ENCODE measurements around the gene DOCK2.

DNA sequence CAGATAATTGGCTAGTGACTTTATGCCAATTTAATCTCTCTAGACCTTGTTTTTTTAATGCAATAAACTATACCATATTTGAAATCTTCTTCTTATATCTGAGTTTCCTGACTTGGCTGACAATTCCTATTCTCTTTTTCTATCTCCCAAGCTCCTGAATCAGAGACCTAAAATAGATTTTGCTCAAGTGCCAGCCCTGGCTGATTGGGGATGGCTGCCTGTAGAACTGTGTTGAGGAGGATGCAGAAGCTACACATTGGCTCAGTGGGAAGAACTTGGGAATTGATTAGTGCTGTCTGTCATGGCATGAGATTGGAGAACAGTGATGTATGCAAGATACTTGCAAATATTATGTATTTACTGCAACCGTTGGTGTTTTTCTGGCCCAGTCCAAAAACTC, 210.4 kb downstream of the DOCK2 start:
- TF ChIP-seq CTCF (IDR thresholded peaks at IDR 0.05; ENCODE audit: control extremely low read depth in 1 of 3, insufficient read depth in 1 of 3, low read depth in 1 of 3, low read length in 3 of 3) (no peak), ZNF274 (IDR thresholded peaks at IDR 0.05; ENCODE audit: borderline replicate concordance, extremely low read depth, low read length) (no peak), GABPA (IDR thresholded peaks at IDR 0.05; ENCODE audit: borderline replicate concordance, insufficient read depth, low read length) (no peak), JUND (IDR thresholded peaks at IDR 0.05; ENCODE audit: low read length) (no peak), POLR2AphosphoS5 (IDR thresholded peaks at IDR 0.05; ENCODE audit: low read depth, low read length) (no peak), POLR2A (IDR thresholded peaks at IDR 0.05; ENCODE audit: control extremely low read depth in 1 of 2, low read depth in 2 of 2, low read length in 2 of 2) (no peak), SRF (IDR thresholded peaks at IDR 0.05; ENCODE audit: low read depth, low read length) (no peak)
